Activated naive CD8-positive, alpha-beta T cell (primary cell): ENCODE results near the gene PIAS3.
"Not testable (repeated sequence)": the region's sequence is repeated elsewhere in the genome, so short reads cannot be mapped to it uniquely, and the experiment has no call there.

Experiments used
- H3K27ac Mint-ChIP-seq: one replicate; pipeline ENCODE4 v1.8.0; 2021; ENCODE audit warnings: mixed read lengths
- H3K27me3 Mint-ChIP-seq: one replicate; pipeline ENCODE4 v1.8.0; 2021; ENCODE audit warnings: mixed read lengths
- H3K36me3 Mint-ChIP-seq: one replicate; pipeline ENCODE4 v1.8.0; 2021; ENCODE audit warnings: mixed read lengths
- H3K4me1 Mint-ChIP-seq: one replicate; pipeline ENCODE4 v1.8.0; 2021; ENCODE audit warnings: low read depth, mixed read lengths
- H3K4me3 Mint-ChIP-seq: one replicate; pipeline ENCODE4 v1.8.0; 2021; ENCODE audit warnings: mild to moderate bottlenecking, mixed read lengths
- H3K9me3 Mint-ChIP-seq: one replicate; pipeline ENCODE4 v1.8.0; 2021; ENCODE audit warnings: low read depth, mixed read lengths

The PIAS3 gene

GRCh38 chr1:145849356-145850160, 9.3 kb downstream of the PIAS3 start:
- Mint-ChIP-seq H3K9me3 (no peaks in the 10 kb centered on the region), H3K4me1 (peaks cover 10% of the 10 kb centered on the region), H3K4me3 (no peak overlapping the region), H3K27ac (peak overlapping the region; percentile 30), H3K27me3 (no peaks in the 10 kb centered on the region), H3K36me3 (peaks cover 7% of the 10 kb centered on the region)

GRCh38 chr1:145847827-145848226, 11.1 kb downstream of the PIAS3 start:
- no peaks in the 10 kb centered on the region for H3K27me3 Mint-ChIP-seq
- H3K4me1 Mint-ChIP-seq: peaks cover 10% of the 10 kb centered on the region
- no peak overlapping the region for H3K4me3 Mint-ChIP-seq
- peaks cover 3% of the 10 kb centered on the region for H3K36me3 Mint-ChIP-seq
- H3K9me3 Mint-ChIP-seq: no peaks in the 10 kb centered on the region
- H3K27ac Mint-ChIP-seq: no peak overlapping the region

- H3K27ac Mint-ChIP-seq: peak overlapping the region; percentile 18
- no peaks in the 10 kb centered on the region for H3K27me3 Mint-ChIP-seq
- no peaks in the 10 kb centered on the region for H3K9me3 Mint-ChIP-seq
- no peak overlapping the region for H3K4me3 Mint-ChIP-seq
- H3K4me1 Mint-ChIP-seq: peaks cover 10% of the 10 kb centered on the region
- peaks cover 3% of the 10 kb centered on the region for H3K36me3 Mint-ChIP-seq
Measured at GRCh38 chr1:145846201-145846612, 12.7 kb downstream of the PIAS3 start.

- Mint-ChIP-seq H3K4me3 (no peak within 1 kb of the TSS), H3K4me1 (peaks cover 10% of the 10 kb centered on the region), H3K9me3 (no peaks in the 10 kb centered on the region), H3K27me3 (no peaks in the 10 kb centered on the region), H3K27ac (peak within 1 kb of the TSS; percentile 18), H3K36me3 (no peaks in the 10 kb centered on the region)
Measured at GRCh38 chr1:145845514-145846161, 13.2 kb downstream of the PIAS3 start, which contains the start of gene NUDT17. NUDT17 (plus strand) TSS chr1:145845630; CDS start chr1:145845641, 11 bp downstream.

GRCh38 chr1:145845144-145845513, 13.8 kb downstream of the PIAS3 start:
- H3K4me3 Mint-ChIP-seq: no peak overlapping the region
- peaks cover 9% of the 10 kb centered on the region for H3K4me1 Mint-ChIP-seq
- H3K27ac Mint-ChIP-seq: no peak overlapping the region
- no peaks in the 10 kb centered on the region for H3K36me3 Mint-ChIP-seq
- no peaks in the 10 kb centered on the region for H3K9me3 Mint-ChIP-seq
- H3K27me3 Mint-ChIP-seq: no peaks in the 10 kb centered on the region

- no peaks in the 10 kb centered on the region for H3K9me3 Mint-ChIP-seq
- H3K36me3 Mint-ChIP-seq: no peaks in the 10 kb centered on the region
- H3K4me3 Mint-ChIP-seq: no peak overlapping the region
- no peak overlapping the region for H3K27ac Mint-ChIP-seq
- no peaks in the 10 kb centered on the region for H3K27me3 Mint-ChIP-seq
- peaks cover 5% of the 10 kb centered on the region for H3K4me1 Mint-ChIP-seq
Measured at GRCh38 chr1:145843031-145843430, 15.8 kb downstream of the PIAS3 start.

- no peaks in the 10 kb centered on the region for H3K27me3 Mint-ChIP-seq
- H3K4me1 Mint-ChIP-seq: no peaks in the 10 kb centered on the region
- no peak overlapping the region for H3K27ac Mint-ChIP-seq
- peaks cover 6% of the 10 kb centered on the region for H3K36me3 Mint-ChIP-seq
- no peaks in the 10 kb centered on the region for H3K9me3 Mint-ChIP-seq
- H3K4me3 Mint-ChIP-seq: no peak overlapping the region
Measured at GRCh38 chr1:145837656-145838055, 21.2 kb downstream of the PIAS3 start.

- Mint-ChIP-seq H3K4me1 (peaks cover 35% of the 10 kb centered on the region), H3K36me3 (peaks cover 30% of the 10 kb centered on the region)
- H3K9me3 Mint-ChIP-seq, H3K27ac Mint-ChIP-seq, H3K4me3 Mint-ChIP-seq, H3K27me3 Mint-ChIP-seq: not testable (repeated sequence)
Measured at GRCh38 chr1:145830810-145831209, 28.1 kb downstream of the PIAS3 start.

GRCh38 chr1:145828367-145829026, 30.4 kb downstream of the PIAS3 start:
- H3K4me3 Mint-ChIP-seq: peak overlapping the region; percentile 73
- H3K4me1 Mint-ChIP-seq: peaks cover 45% of the 10 kb centered on the region
- H3K27ac Mint-ChIP-seq: peak overlapping the region; percentile 96
- H3K27me3 Mint-ChIP-seq: no peaks in the 10 kb centered on the region
- no peaks in the 10 kb centered on the region for H3K9me3 Mint-ChIP-seq
- H3K36me3 Mint-ChIP-seq: peaks cover 33% of the 10 kb centered on the region

- peaks cover 29% of the 10 kb centered on the region for H3K36me3 Mint-ChIP-seq
- H3K4me3 Mint-ChIP-seq: peak overlapping the region; percentile 73
- H3K27ac Mint-ChIP-seq: peak overlapping the region; percentile 96
- no peaks in the 10 kb centered on the region for H3K9me3 Mint-ChIP-seq
- H3K4me1 Mint-ChIP-seq: peaks cover 45% of the 10 kb centered on the region
- no peaks in the 10 kb centered on the region for H3K27me3 Mint-ChIP-seq
Measured at GRCh38 chr1:145827966-145828365, 30.9 kb downstream of the PIAS3 start.

- Mint-ChIP-seq H3K4me1 (peaks cover 46% of the 10 kb centered on the region), H3K27ac (peak overlapping the region; percentile 68), H3K9me3 (no peaks in the 10 kb centered on the region), H3K36me3 (peaks cover 24% of the 10 kb centered on the region), H3K4me3 (peak overlapping the region; percentile 98), H3K27me3 (no peaks in the 10 kb centered on the region)
Measured at GRCh38 chr1:145826030-145826429, 32.9 kb downstream of the PIAS3 start.

- Mint-ChIP-seq H3K4me3 (peak overlapping the region; percentile 98), H3K36me3 (peaks cover 19% of the 10 kb centered on the region), H3K4me1 (peaks cover 46% of the 10 kb centered on the region), H3K27ac (peak overlapping the region; percentile 98), H3K9me3 (no peaks in the 10 kb centered on the region), H3K27me3 (no peaks in the 10 kb centered on the region)
Measured at GRCh38 chr1:145824499-145824842, 34.4 kb downstream of the PIAS3 start.

- H3K36me3 Mint-ChIP-seq: peaks cover 16% of the 10 kb centered on the region
- H3K4me3 Mint-ChIP-seq: peak within 1 kb of the TSS; percentile 98
- H3K9me3 Mint-ChIP-seq: no peaks in the 10 kb centered on the region
- no peaks in the 10 kb centered on the region for H3K27me3 Mint-ChIP-seq
- peaks cover 39% of the 10 kb centered on the region for H3K4me1 Mint-ChIP-seq
- H3K27ac Mint-ChIP-seq: peak within 1 kb of the TSS; percentile 98
Measured at GRCh38 chr1:145823565-145824498, 35.0 kb downstream of the PIAS3 start, which contains the start of the genes POLR3C and RNF115. POLR3C (plus strand) TSS chr1:145824200; CDS start chr1:145825777, 1,577 bp downstream. RNF115 (minus strand) TSS chr1:145824095; CDS start chr1:145823873, 222 bp downstream.

- H3K27me3 Mint-ChIP-seq, H3K9me3 Mint-ChIP-seq: not testable (repeated sequence)
- Mint-ChIP-seq H3K4me3 (peak overlapping the region; percentile 71), H3K27ac (peak overlapping the region; percentile 64), H3K4me1 (peaks cover 31% of the 10 kb centered on the region), H3K36me3 (peaks cover 13% of the 10 kb centered on the region)
Measured at GRCh38 chr1:145822779-145823331, 36.0 kb downstream of the PIAS3 start.
